ENCODE data around the gene CRIP2.

CRIP2 gene

DNA sequence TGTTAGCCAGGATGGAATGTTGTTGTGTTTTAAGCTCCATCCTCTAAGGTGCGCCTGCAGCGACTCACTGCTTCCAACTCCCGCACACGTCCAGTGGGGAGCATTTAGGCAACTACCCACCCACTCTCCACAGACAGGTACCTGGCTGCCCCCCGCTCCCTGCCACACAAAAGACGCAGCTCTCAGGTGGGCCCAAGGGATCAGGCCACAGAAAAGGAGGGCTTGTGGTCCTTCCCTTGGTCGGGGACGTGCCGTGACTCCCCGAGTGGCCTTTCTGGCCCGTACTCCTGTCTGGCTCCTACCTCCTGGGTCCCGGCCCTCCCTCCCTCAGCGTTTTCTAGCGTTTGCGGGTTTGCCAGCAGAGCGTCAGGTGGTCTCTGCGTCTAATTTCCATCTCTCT, 32.6 kb downstream of the CRIP2 start:
- TF ChIP-seq, protein P1, sequence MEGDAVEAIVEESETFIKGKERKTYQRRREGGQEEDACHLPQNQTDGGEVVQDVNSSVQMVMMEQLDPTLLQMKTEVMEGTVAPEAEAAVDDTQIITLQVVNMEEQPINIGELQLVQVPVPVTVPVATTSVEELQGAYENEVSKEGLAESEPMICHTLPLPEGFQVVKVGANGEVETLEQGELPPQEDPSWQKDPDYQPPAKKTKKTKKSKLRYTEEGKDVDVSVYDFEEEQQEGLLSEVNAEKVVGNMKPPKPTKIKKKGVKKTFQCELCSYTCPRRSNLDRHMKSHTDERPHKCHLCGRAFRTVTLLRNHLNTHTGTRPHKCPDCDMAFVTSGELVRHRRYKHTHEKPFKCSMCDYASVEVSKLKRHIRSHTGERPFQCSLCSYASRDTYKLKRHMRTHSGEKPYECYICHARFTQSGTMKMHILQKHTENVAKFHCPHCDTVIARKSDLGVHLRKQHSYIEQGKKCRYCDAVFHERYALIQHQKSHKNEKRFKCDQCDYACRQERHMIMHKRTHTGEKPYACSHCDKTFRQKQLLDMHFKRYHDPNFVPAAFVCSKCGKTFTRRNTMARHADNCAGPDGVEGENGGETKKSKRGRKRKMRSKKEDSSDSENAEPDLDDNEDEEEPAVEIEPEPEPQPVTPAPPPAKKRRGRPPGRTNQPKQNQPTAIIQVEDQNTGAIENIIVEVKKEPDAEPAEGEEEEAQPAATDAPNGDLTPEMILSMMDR (IDR thresholded peaks at IDR 0.05; ENCODE audit: low read depth, low read length): no peak
- no peak for DNase-seq (ENCODE audit: extremely low read depth, low read depth)

DNA sequence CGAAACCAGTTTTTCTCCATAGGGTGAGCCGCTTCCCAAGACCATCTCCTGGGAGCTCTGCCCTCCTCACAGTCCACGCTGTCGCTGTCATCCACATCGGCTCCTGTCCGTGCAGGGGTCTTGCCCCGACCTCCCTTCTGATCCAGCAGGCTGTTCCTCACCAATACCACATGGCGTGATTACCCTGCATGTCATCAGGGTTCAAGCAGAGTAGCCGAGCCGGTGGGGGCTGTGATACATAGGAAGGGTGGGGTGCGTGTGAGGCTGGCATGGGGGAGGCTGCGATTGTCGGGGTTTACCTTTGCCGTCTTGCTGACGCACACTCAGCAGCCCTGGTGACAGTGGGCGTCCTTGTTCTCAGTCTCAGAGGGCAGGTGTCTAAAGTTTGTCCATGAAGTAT, 33.4 kb downstream of the CRIP2 start:
- TF ChIP-seq, protein P1 (IDR thresholded peaks at IDR 0.05; ENCODE audit: low read depth, low read length): no peak

DNA sequence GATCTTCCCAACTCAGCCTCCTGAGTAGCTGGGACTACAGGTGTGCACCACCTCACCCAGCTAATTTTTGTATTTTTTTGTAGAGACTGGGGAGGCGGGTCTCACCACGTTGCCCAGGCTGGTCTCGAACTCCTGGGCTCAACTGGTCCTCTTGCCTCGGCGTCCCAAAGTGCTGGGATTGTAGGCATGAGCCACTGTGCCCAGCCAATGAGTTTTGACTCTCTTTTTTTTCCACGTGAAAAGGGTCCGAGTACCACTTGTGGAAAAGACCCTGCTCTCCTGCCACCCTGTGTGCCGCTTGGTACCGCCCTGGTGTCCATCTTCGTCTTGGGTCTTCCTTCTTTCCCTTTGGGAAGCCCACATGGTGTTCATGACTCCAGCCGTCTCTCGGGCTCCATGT, 34.0 kb downstream of the CRIP2 start:
- no peak for DNase-seq (ENCODE audit: extremely low read depth, low read depth)
- TF ChIP-seq, protein P1 (IDR thresholded peaks at IDR 0.05; ENCODE audit: low read depth, low read length): no peak

More for the DNA sequence above, 33.4 kb downstream of the CRIP2 start:
- no peak for DNase-seq (ENCODE audit: extremely low read depth, low read depth)

DNA sequence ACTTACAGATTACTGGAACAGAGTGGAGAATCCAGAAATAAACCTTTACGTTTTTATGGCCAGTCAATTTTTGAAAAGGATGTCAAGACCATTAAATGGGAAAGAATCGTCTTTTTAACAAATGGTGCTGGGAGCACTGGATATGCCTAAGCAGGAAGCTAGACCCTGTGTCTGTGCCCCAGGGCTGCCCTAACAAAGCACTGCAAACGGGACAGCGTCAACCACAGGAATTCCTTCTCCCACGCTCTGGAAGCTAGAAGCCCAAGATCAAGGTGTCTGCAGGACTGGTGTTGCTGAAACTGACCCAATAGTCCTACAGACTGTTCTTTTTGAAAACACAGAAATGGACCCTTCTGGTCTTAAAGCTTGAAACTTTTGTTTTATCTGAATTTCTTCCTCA, 42.5 kb downstream of the CRIP2 start:
- TF ChIP-seq, protein P1 (IDR thresholded peaks at IDR 0.05; ENCODE audit: low read depth, low read length): no peak
- DNase-seq (ENCODE audit: extremely low read depth, low read depth): no peak

DNA sequence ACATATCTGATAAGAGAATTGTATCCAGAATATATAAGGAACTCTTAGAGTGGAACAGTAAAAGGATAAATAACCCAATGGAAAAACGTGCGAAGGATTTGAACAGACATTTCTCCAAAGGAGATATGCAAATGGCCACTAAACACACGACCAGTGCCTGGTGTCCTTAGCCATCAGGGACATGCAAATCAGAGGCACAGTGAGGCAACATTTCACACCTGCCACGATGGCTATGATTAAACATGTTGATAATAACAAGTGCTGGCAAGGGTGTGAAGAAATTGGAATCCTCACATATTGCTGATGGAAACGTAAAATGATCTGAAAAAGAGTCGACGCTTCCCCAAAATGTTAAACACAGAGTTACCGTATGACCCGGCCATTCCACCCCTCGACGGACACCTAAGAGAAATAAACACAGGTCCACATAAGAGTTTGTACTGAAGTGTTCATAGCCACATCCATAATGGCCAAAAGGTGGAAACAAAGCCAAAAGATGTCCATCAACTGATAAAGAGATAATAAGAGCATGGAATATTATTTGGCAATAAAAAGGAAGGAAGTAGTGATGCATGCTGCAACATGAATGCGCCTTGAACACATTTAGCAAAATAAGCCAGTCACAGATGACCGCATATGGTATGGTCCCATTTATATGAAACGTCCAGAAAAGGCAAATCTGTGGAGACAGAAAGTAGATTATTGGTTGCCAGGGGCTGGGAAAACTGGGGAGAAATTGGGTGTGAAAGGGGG, 45.5 kb downstream of the CRIP2 start:
- TF ChIP-seq, protein P1 (IDR thresholded peaks at IDR 0.05; ENCODE audit: low read depth, low read length): no peak
- DNase-seq (ENCODE audit: extremely low read depth, low read depth): no peak

DNA sequence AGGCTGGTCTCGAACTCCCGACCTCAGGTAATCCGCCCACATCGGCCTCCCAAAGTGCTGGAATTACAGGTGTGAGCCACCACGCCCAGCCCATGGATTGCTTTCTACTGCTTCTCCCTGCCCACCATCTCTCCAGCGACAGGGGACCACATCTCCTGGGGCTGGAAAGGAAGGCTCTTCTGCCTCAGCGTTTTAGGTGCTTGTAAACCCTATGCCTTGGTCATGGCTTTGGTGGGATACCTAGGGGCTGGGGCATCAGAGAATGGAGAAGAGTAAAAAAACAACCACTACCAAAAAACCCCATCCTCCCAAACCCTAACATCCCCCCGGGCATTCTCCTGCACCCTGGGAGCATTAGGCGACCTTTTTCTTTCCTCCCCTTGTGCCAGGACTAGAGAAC, 50.7 kb downstream of the CRIP2 start:
- TF ChIP-seq, protein P1 (IDR thresholded peaks at IDR 0.05; ENCODE audit: low read depth, low read length): no peak
- no peak for DNase-seq (ENCODE audit: extremely low read depth, low read depth)

DNA sequence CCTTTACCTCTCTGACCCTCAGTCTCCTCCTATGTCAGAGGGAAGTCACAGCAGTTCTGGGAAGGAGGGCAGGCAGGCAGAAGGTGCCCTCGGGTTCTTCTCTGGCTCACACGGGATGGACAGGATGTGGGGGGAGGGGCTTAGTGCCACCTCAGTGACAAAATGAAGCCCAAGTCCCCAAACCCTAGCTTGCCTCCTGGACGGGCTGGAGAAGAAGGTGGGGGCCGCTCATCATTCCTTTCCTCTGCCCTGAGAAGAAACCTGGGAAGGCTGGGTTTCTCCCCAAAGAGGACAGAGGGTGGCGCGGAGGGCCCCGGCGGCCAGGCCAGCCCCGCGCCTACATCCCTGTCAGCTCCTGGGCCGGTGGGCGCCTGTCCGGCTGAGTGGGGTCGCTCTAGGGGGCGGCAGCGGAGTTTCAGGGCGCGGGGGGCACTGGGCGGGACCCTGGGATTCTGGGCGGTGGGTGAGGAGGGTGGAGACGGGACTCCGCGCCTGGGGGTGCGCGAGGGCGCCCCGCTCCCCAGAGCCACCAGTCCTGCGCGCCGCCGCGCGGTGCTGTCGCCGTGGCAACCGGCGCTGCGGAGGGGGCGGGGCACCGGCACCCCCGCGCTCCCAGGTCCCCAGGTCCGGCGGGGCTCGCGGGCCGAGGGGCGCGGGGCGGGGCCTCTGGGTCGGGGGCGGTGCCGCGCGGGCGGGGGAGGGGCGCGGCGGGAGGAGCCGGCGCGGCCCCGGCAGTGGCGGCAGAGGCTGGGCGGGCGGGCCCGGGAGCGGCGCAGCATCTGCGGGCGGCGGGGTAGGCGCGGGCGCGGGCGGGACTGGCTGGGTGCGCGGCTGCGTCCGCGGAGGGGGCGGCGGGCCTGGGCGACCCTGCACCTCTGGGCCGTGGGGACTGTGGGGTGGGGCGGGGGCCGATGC, 51.5 kb downstream of the CRIP2 start, which contains the start of gene TMEM121:
Gene TMEM121, plus strand, starts transcription at position 723 of the 915 bp plus-strand sequence. CDS start 2,252 bp downstream, outside the sequence.
- TF ChIP-seq, protein P1 (IDR thresholded peaks at IDR 0.05; ENCODE audit: low read depth, low read length): no peak
- no peak for DNase-seq (ENCODE audit: extremely low read depth, low read depth)
